Stimulated activated CD8-positive, alpha-beta memory T cell treated with anti-CD3 and anti-CD28 coated beads, Interleukin-15, amount 100 ng/mL, for 1 hour (primary cell): ENCODE data around the gene PTER.

Experiments
- DNase-seq: peaks from one replicate; pipeline ENCODE4 v3.0.0-alpha.2; 2020; ENCODE audit warnings: low read depth

Gene PTER

DNA sequence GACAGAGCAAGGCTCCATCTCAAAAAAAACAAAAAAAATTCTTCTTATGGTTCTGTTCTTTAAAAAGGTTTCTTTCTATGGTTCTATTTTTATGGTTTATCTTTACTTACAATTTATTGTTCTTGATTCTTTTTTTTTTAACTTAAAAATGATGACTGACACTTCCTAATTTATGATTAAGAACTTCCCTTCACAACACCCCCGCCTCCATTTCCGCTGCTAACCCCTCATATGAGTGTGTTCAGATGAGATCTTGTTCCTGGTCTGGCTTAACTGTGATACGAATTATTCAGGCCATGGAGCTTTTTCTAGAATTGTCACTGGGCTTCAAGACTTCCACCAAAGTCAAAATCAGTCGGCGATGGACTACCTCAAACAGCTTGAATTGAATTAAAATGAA lies 33.9 kb downstream of the PTER start:
- DNase-seq = peak; percentile 2

DNA sequence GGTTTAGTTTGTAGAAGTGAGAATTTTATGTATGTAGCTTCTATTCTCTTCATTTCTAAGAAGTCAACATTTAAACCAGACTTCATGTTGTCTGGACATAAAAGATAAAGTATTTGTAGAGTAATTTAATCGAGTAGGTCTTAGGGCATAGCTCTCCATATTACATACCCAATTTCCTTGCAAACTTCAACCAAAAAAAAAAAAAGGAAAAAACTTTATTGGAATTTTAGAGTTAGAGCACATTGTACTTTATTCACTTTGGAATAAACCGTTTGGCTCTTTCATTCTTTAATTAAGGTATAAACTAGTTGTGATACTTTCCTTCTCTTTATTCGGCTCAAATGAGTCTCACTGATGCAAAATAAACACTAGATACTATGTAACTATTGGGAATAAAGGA lies 36.0 kb downstream of the PTER start:
- DNase-seq = no peak

- DNase-seq = no peak
Measured at GRCh38 chr10:16477757-16478156, 40.9 kb downstream of the PTER start.

GRCh38 chr10:16478801-16479200 lies 42.0 kb downstream of the PTER start:
- no peak for DNase-seq

- DNase-seq = no peak
Measured at GRCh38 chr10:16481052-16481728, 44.4 kb downstream of the PTER start.

DNA sequence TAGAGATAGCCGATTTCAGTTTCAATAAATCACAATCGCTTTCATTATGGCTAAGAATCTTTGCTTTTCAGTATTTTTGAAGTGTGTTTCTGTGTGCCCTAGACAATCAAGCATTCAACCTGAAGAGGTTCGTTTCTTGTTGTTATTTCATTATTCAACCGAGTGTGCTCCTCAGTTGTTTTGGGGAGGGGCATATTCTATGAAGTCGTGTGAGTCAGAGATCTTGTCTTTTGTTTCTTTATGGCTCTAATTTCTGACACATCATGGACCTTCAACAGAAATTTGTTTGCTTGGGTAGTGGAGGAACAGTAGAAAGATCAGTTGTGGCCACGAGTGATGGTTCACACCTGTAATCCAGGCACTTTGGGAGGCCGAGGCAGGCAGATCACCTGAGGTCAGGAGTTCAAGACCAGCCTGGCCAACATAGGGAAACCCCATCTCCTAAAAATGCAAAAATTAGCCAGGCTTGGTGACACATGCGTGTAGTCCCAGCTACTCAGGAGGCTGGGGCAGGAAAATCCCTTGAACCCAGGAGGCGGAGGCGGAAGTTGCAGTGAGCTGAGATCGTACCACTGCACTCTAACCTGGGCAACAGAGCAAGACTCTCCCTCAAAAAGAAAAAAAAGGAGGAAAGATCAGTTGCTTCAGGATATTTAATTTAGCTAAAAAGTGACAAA lies 46.6 kb downstream of the PTER start:
- no peak for DNase-seq

- DNase-seq = no peak
Measured at GRCh38 chr10:16490511-16490910, 53.7 kb downstream of the PTER start.

DNA sequence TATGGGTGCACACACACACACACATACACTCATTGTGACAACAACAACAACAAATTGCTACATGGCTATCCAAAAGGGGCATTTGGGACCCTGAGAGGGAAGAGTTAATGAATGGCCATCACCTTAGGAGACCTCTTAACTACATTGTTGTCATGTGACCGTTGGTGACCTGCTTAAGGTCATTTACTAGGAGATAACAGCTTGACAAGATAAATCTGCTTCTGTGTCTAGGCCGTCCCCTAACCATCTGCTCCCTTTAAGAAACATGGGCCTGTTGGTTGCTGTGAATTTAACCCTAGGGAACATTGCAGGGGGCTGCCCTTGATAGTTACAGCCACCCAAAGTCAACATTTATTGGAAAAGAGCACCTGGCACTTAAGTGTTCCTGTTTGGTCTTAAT lies 55.1 kb downstream of the PTER start:
- DNase-seq = no peak

DNA sequence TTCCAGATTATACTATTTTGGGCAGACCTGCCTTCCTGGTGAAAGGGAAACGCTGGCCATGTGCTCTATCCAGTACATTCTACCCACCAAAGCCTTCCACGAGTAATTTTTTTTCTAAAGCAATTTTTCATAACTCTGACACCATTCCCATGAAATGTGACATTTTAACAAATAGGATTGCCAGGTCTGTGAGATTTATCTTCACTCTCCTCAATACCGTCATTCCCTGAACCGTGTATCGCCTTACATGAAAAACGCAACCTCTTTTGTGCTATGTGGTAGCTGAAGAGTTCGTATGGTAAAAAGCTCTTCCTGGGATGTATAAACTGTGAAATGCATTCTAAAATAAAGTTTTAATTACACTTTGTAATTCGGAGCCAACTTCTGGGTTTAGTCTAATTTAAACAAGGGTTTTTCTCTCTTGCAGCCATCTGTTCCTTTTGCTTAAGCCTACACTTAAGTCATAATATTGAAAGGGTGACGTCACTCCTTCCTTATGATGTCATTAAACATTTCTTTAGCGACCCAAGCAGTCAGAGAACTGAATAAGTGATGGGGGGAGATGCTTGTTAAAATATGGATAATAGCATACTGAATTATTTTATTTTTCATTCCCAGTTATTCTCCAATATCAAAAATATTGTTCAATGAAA lies 57.2 kb downstream of the PTER start:
- no peak for DNase-seq

GRCh38 chr10:16497911-16498310 lies 61.1 kb downstream of the PTER start:
- DNase-seq = no peak

GRCh38 chr10:16505161-16505560 lies 68.4 kb downstream of the PTER start:
- DNase-seq = no peak

GRCh38 chr10:16509996-16510395 lies 73.2 kb downstream of the PTER start:
- DNase-seq = no peak

DNA sequence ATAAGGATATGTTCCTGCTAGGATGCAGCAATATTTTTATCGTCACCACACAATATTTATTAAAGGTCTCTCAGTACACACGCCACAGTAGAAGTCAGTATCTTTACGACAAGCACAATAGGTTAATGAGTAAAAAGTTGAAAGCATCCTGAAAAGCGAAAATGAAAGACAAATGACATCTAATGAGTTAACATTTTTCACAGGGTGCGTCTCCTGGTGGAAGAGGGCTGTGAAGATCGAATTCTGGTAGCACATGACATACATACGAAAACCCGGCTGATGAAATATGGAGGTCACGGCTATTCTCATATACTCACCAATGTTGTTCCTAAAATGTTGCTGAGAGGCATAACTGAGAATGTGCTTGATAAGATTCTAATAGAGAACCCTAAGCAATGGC lies 74.0 kb downstream of the PTER start:
- no peak for DNase-seq

DNA sequence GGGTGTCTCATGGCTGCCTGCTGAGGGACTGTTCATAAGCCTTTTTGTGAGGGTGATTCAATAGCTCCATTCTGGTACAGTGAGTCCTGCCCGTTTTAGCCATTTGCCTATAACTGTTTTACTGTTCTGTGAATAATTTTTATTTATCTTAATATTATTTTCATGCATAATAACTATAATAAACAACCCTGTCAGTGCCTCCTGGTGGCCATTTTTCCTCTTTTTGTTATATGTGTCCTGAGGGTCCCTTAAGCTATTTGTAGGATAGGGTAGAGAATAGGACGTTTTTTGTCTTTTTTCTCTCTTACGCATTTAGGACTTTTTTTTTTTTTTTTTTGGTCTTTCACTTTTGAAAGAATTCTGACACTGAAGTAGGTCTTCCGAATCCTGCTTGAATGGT lies 82.0 kb downstream of the PTER start:
- DNase-seq = no peak

DNA sequence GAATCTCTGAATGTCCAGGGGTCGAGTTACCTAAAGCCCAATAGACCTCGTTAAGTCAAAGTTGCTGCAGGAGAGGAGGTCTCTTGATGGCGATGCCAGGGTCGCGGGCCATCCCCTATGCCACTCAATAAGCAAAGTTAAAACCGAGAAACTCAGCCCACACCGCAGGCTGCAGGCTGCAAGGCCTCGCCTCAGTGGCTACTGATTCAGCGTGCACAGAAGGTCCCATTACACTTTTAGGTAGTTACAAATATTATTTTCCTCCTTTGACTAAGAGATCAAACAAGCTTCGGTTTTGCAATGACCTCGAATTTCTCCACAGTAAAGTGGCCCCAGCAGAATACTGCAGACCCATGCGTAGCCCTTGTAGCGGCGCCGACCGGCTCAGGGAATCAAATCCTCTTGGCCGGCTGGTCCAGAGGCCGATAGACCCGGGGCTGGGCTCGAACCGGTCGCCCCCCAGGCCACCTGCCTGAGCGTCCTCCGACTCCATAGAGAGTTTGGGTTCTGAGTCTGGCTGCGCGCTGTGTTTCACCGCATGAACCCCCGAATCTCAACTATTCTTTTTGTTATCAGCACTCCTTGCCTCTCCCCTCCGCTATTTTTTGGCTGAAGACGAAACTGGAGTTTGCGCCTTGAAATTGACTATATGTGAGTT lies 82.6 kb downstream of the PTER start:
- no peak for DNase-seq

DNA sequence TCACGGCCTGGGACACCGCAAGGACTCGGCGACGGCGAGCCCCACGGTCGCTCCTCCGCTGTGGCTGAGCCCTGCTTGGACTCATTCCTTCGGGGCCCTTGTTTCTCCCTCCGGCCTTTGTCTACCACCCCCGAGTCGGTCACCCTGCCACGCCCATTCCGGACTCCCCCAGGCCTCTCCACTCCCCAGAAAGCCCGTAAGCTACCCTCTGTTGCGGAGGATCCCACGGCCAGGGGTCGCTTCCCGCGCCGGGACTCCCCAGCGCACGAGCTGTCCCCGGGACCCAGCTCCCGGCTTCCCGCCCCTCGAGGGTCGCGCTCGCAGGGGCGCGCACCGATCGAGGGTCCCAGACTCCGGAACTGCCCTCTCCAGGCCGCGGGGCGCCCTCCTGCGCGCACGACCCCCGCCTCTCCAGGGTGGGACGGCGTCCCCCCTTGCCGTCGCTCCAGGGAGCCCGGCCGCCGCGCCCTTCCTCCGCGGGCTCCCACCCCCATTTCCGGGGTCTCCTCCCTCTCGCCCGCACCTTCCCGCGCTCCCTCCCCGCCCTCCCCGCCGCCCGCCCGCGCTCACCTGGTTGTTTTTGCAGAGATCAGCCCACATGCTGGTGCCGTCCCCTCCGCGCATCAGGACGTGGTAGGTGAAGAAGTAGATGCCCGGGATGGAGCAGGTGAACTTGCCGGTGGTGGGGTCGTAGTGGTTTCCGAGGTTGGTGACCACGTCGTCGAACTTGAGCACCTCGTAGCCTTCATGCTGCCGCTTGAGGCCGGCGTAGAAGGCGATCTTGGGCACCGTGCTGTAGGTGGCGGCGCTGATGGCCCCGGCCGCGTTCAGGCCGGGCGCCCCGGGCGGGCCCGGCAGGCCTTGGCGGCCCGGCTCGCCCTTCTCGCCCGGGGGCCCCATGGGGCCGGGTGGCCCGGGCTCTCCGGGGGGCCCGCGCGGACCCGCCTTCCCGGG lies 83.4 kb downstream of the PTER start:
- DNase-seq = no peak

DNA sequence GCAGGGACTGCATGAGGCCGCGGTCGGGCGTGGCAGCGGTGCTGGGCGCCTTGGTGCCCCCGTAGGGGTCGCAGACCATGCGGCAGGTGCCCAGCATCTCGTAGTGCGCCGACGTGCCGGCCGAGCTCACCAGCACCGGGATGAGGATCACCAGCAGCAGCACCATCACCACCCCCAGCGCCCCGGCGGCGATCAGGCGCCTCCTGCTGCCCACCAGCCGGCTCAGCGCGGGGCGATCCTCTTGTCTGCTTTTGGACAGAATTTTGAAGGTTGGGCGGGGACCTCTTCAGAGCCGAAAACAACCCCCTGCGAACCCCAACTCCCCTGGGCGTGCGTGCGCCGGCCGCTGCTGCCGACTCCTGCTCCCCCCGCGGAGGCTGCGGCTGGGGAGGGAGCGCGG lies 84.1 kb downstream of the PTER start:
- no peak for DNase-seq

GRCh38 chr10:16521311-16522016 lies 84.7 kb downstream of the PTER start, which contains the start of gene C1QL3:
Gene C1QL3, minus strand, starts transcription at chr10:16521879. Its CDS starts 814 bp downstream, at chr10:16521065.
- DNase-seq = no peak

DNA sequence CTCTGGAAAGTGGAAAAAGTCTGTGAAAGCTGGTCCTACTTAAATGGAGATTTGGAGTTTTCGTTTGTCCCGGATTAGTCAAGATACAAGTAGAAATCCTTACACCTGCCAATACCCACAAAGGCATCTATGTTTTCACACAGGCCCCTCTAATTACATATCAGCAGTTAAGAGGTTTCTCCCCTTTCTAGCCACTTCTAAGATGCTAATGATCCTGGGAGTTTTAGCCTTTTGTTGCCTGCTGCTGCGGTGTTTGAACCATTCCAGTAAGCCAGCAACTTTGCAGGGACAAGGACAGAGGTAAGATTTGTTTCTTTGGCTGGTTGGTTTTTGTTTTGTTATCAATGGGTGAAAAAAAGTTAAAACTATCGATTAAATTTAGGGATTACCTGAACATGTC lies 90.6 kb downstream of the PTER start:
- DNase-seq = no peak

- DNase-seq = no peak
Measured at GRCh38 chr10:16529853-16530252, 93.0 kb downstream of the PTER start.

- no peak for DNase-seq
Measured at GRCh38 chr10:16536155-16536554, 99.3 kb downstream of the PTER start.
